HG03442 (cell line): ENCODE results near the gene TAGLN2.

Experiments used
- ATAC-seq: cut with Tn5 transposase; IDR thresholded peaks from one replicate; pipeline ENCODE4 v1.9.1; 2021; ENCODE audit warnings: mild to moderate bottlenecking, moderate library complexity; ENCODE audit not compliant: unreplicated experiment

Gene TAGLN2

DNA sequence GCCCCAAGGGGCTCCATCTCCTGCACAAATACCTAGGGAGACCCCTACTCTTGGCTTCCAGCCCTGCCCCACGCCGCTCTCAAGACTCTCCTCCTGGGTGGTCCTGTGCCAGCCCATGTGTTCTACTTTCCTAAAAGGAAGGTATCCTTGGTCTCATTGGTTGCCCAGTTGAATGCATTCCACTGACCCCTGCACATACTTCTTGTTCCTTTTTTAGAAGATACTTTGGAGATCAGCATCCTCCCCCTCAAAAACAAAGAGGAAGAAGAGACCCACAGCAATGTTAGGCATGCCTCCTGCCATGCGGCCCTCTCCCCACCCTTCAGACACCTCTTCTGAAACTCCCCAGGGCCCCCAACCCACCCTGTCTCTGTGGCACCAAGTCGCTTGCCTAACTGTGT, 24.7 kb upstream of the TAGLN2 start:
- no peak for ATAC-seq

DNA sequence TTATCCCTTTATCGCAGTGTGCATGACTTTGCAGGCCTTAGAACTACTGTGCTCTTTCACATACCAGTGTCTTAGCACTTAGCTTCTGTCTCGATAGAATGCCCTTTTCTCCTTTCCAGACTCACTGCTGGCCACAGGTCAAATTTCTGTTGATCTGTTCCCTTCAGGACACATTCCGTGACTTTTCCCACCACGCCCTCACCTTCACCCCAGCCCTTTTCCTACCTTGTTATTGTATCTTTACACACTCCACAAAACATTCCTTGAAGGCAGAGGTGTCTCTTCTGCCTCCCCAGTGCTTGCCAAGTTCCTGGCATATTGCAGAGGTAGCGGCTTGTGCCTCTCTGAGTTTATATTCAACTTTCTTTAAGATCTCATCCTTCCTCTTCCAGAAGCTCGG, 23.8 kb upstream of the TAGLN2 start:
- no peak for ATAC-seq

- ATAC-seq, result no peak
Measured at GRCh38 chr1:159947942-159948341, 22.6 kb upstream of the TAGLN2 start.

GRCh38 chr1:159946242-159947187, 21.2 kb upstream of the TAGLN2 start:
- no peak for ATAC-seq

DNA sequence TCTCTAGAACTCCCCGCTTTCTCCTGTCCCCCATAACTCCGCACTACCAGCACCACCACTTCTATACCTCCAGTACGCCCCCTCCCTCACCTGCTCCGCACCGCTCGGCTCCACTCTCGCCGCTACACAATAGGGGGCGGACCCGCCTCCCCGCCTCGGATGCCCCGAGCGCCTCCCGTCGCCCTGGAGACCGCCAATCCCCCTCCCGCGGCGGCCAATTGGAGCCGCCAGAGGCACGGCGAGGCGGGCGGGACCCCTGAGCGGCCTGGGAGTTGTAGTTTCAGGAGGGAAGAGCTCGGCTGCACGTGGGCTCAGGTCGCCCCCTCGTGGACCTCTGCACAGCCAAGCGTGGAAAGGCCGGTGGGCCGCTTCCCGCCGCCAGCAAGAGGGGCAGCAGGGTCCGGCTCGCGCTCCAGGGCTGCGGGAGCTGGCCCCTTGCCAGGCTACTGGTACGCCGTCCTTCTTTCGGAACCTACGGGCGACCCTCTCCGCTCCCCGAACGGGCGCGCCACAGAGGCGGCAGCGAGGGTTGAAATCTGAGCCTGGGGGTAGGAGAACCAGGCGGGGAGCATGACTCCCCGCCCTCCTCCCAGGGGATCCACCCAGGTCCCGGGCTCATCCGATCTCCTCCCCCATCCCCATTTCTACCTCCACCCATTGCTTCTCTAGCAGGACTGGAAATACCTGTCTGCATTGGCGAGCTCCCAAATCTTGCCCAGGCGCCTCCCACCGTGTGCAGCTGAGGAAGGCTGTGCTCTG, 20.4 kb upstream of the TAGLN2 start, which contains the start of gene IGSF9:
IGSF9 (minus strand) TSS at position 131 of the 759 bp plus-strand sequence. CDS start 2,159 bp downstream, outside the sequence.
- peak; percentile 67 for ATAC-seq

- ATAC-seq, result no peak
Measured at GRCh38 chr1:159944623-159945455, 19.5 kb upstream of the TAGLN2 start.

DNA sequence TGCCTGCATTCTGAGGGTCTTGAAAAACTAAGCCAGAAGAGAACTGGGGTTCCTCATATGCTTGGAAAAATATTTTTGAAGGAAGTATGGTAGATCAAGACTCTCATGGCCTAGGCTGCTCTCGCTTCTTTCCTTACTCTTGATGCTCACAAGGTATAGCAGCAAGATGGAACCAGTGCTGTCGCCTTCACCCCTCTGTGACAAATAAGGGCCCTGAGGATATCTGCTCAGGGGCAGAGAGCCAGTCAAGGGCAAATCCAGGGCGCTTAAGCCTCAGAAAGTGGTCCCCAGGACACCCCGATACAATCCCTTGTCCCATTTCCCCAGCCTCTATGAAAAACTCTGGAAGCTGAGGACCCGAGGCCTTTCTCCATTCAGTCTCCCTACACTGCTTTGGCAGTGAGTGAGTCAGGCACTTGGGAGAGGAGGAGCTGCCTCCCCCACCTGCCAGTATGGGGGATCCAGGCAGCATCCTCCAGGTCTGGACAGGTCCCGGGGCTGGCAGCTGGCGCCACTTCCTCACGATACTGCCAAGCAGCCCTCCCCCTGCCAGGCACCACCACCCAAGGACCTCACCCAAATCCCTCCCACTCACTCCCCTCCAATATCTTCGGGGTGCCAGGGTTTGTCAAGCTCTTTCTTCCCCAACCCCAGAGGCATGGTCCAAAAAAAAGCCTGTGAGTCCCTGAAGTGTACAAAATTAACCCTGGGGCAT, 18.8 kb upstream of the TAGLN2 start:
- no peak for ATAC-seq

GRCh38 chr1:159943278-159943640, 18.0 kb upstream of the TAGLN2 start:
- ATAC-seq, result no peak

- no peak for ATAC-seq
Measured at GRCh38 chr1:159942632-159943277, 17.4 kb upstream of the TAGLN2 start.

- ATAC-seq, result no peak
Measured at GRCh38 chr1:159941591-159942560, 16.6 kb upstream of the TAGLN2 start.

DNA sequence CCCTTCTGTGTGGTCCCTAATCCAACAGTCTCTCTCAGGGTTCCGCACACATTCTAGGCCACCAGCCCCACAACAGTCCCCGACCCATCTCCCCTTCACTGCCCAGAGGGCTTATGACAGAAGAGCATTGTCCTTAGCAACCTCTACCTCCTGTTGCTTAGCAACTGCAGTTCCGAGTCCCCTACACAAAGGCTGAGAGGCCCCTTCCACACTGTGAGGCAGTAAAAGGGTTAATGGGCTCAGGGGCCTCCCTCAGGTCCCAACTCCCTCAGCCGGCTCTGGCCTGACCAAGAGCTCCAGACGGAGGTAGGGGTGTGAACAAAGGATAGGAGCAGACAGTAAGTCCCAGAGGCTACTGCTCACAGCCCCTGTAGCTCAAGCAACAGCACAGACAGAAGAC, 15.8 kb upstream of the TAGLN2 start:
- no peak for ATAC-seq

DNA sequence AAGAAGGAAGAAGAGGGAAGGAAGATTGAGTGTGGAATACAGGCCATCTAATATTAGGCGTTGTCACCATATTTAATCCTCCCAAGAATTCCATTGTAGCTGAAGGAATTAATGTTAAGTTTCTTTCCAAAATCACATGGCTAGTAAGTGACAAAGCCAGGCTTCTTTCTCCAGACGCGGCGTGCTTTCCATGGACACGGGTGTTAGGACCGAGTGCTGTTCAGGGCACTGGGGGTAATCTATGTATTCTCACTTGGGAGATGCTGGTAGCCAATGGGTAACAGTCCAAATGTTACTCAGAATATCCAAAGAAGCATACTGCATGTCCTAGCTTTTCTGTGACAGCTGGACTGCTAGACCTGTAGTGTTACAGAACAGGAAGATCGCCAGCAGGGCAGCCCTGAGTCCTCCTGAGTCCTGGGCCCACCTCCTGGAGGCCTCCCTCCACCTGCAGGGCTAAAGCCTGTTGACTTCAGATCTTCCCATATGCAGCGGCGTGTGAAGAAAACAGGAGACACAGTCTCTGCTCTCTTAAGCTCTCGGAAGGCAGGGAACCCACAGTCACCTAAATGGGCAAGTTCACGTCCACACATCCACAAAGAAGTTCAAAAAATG, 14.8 kb upstream of the TAGLN2 start:
- no peak for ATAC-seq

DNA sequence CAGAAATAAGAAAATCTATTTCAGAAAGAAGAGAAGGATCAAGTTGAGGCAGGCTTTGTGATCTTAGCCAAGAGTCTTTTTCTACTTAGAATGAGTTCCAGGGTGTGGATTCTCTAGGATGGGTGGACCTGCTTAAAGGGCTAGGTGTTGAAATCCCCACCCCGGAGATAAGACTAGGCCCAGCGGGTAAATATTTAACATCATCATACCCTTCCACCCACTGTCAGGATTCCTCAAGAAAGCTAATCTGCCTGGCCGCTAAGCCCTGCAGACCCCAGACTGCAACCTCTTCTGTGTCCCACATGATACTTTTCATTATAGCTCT, 14.3 kb upstream of the TAGLN2 start:
- ATAC-seq, result no peak

DNA sequence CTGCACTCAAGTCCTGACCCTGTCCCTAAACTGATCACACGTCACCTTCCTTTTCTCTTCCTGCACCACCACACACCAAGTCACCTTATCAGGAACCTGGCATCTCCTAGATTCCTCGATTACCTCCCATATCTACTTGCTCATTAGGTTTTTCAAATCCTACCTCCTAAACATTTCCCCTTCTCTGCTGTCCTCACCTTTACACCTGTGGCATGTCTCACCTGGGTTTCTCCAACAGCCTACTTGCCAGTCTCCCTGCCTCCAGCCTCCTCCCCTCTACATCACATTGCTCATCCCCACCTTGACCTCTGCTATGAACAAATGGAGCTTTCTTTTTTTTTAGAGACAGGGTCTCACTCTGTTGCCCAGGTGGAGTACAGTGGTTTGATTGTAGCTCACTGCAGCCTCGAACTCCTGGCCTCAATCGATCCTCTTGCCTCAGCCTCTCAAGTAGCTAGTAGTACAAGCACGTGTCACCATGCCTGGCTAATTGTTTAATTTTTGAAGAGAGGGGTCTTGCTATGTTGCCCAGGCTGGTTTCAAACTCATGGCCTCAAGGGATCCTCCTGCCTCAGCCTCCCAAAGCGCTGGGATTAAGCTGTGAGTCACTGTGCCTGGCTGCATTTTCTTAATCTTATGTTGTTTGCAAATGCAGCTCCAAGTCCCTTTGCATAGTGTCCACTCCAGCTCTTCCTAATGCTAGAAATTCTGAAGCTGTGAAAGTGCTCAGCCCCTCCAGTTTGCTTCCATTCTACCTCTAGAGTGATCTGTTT, 13.8 kb upstream of the TAGLN2 start:
- no peak for ATAC-seq

DNA sequence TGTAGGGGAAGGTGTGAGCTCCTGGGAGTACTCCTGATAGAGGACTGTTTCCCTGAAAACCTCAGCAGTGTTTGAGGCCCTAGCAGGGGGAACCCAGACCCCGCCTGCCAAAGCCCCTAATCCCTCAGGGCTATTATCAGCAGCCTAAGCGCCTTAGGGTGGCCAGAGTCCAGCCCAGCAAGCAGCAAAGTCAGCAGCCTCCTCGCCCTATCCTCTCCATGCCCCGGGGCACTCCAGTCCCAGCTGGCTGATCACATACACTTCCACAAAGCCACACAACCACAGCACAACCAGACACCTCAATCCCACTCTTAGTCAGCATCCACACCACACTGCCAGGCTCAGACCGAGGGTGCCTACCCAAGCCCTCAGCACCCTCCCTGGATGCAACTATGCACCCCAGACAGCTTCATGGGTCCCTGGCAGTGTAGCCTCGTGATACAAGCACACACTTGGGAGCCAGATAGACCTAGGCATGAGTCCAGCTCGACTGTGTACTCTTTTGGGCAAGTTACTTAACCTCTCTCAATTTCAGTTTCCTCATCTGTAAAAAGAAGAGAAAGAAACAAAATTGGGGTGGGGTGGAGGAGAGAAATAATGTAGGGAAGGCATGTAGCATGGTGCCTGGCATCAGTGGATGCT, 13.0 kb upstream of the TAGLN2 start:
- ATAC-seq, result peak; percentile 37

DNA sequence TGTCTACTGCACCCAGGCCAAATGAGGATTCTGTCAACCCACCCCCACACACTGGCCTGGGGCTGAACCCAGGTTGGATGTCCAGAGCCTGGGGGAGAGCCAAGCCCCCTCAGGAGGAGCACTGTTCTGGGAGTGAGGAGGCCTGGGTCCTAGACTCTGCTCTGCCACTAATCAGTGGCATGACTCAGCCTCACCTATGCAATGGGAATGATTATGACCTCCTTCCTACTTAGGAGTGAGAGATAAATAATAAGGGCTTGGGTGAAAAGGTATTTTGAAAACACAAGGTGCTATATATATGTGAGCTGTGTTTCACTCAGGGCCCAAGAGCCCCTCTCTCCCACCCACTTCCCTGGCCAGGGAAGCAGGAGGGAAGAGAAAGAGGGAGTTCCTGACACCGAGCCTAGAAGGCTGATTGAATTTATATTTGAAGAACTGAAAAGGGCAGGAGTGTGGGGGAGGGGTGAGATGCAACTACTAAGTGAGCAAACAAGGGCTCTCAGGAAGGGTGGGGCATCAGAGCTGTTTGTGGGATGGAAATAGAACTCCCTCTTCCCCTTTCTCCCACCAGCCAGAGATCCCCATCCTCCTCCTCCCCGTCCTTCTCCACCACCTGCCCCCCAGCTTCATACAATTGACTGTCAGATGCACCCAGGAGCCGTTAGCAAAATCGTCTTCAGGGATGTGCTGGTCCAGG, 11.9 kb upstream of the TAGLN2 start:
- ATAC-seq, result no peak
